HG03135 (cell line): Measurements from ENCODE around the gene AGT.
"Not testable (repeated sequence)": the region's sequence is repeated elsewhere in the genome, so short reads cannot be mapped to it uniquely, and the experiment has no call there.

Experiments
- ATAC-seq: cut with Tn5 transposase; IDR thresholded peaks from one replicate; pipeline ENCODE4 v1.9.1; 2021; ENCODE audit warnings: mild to moderate bottlenecking, moderate library complexity; ENCODE audit not compliant: unreplicated experiment

The AGT gene

DNA sequence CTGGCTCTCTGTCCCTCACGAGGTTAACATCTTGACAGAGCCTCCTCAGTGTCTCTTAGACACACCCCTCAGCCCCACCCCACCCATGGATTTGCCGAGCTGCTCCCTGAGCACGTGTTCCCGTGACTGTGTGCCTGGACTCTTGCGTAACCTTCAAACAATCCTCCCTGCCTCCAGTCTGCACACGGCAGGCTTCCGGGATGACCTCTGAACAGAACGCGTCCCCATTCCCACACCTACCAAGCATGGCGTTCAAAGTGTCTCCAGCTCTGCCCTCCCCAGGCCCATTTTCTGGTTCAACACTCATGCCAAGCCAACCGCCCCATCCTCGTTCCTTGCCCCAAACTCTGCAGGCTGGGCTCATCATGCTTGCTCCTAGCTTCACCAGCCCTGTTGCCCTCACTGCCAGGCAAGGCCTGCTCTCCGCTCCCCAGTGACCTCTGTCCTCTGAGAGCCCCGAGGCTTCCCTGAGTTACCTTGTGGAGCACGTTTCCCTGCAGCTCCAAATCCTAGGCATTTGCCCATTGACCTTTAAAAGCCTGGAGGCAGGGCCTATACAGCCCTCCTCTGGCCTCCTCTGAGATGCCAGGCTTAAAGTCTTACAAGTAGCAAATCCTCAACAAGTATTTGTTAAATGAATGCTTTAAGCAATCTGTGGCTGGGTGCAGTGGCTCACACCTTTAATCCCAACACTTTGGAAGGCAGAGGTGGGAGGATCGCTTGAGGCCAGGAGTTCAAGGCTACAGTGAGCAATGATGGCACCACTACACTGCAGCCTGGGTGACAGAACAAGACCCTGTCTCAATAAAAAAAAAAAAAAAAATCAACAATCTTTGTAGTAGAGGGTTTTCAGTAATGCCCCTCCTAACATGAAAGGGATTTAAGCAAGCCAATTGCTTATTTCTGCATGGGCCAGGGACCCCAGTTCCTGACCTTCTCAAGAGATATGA lies 5.0 kb downstream of the AGT start:
- no peak for ATAC-seq

DNA sequence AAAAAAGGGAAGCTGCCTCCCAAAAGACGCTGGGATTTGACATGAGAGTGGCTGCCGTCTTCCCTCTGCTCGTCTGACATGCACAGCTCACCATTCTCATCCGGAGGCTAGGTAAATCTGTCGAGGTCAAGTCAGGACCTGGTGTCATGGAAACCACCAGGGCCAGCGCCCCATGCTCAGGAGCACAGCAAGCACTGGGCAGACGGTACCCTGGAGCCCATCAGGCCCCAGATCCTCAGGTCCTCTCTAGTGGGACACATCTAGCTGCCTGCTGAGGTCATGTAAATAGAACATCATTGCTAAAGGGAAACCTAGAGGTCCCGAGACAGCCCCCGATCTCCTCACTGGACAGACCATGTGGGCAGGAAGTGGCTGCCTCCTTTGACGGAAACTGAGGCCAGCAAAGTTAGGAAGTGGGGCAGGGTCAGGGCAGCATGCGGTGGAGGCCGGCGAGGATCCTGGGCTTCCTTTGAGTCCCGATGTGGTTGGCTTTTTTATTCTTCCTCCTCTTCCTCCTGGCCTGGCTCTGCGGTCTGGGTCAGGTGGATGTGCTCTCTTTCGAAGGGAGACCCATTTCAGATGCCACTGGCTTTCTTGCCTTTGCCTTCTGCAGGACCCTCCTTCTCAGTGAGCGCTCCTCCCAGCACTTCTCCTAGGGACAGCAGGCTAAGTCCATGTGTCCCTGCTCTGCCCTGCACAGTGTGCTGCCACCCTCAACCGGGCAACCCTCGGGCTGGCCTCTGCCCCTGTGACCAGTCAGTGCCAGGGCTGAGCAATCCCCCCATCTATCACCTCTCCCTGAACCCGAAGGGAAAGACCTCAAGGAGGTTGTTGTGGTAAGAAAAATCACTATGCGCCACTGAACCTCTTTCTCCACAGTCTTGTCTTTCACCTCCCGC lies 5.9 kb downstream of the AGT start:
- ATAC-seq = no peak

DNA sequence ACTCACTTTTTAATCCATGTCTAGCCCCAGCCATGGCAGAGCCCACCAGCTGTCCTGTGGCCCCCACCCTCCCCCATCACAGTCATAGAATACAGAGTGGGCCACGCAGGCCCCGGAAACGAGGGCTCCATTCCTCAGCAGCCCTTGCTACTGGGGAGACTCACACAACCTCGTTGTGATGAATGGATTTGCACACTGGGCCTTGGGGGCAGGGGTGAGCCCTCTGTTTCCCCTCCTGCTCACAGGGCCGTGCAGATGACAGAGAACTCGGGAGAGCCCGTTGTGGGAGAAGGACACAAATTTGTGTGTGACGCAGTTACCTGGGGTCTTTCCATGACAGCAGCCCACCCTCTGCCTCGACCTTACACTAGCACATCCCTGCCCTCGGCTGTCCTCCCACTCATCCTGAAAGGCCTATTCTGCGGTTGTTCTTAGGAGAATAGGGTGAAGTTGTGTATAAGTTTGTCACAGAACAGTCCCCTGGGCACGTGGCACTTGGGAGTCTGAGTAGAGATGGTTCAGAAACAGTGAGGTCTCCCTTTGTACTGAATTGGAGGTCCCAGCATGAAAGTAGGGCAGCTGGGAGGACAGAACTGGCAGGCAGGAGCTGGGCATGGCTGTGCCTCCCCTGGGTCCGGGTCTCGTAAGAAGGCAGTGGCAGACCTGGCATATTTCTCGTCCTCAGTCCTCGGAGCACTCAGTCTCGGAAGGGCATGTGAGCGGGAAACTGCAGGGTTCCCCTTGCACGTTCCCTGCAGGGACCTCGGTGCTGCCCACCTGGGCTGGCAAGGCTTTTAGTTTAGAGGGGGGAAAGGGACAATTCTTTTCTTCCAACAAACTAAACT lies 6.8 kb downstream of the AGT start:
- no peak for ATAC-seq

DNA sequence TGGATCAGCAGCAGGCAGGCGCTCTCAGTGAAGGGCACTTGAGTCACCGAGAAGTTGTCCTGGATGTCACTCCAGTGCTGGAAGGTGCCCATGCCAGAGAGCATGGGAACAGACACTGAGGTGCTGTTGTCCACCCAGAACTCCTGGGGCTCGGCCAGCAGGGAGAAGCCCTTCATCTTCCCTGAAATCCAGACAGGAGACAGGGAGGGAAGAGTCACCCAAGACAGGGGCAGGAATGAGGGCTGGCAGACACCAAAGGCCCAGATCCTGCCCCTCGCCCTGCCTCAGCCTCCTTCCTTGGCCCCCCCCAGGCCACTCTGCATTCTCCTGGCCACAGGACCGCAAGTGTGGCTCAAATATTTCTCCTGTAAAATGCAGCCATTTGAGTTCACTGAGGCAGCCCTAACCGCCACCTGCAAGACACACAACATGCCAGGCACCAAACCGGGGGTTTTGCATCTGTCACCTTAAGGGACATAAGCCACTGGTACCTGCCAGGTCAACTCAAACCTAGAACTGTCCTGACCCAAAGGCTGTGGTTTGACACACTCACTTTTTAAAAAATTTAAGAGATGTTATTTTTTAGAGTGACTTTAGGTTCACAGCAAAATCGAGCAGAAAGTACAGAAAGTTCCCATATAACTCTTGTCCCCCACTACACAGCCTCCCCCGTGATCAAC lies 7.8 kb downstream of the AGT start:
- ATAC-seq = no peak

DNA sequence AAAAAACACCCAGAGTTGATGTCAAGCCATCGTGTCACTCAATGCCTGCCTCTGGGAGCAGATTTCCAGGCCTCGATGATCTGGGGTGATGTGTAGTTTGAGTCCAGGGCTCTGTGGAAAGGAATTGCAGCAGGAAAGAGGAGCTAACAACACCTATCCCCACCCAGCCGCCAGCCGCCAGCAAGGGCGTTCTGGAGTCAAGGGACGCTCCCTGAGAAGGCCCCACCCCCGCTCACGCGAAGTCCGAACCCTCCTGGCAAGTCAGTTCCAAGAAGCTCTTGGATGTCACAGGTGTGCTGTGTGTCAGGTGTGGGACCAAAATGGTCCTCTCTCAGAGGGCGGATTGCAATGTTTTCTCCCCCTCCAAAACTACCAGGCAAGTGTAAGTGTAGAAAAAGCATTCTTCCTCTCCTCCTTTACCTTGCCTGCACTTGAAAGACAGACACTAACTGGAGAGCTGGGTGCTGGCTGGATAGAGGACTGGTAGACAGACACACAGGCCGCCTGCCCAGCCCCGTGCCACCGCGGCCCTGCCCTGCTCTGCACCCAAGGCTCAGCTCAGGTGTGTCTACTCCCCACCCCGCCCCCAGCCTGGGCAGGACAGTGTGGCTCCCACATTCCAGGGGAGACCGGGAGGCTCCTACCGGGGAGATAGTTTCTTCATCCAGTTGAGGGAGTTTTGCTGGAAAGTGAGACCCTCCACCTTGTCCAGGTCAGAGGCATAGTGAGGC lies 8.5 kb downstream of the AGT start:
- ATAC-seq = no peak

DNA sequence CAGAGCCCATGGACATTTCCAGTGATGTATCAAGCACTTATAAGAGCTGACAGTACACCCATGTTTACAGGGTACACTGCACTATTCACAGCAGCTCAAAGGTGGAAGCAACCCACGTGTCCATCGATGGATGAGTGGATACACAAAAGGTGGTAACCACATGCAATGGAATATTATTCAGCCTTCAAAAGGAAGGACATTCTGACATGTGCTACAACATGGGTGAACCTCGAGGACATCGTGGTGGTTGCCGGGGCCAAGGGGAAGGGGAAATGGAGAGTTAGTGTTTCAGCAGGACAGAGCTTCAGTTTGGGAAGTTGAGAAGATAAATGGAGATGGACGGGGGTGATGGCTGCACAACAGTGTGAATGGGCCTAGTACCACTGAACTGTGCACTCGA lies 9.1 kb downstream of the AGT start:
- no peak for ATAC-seq

DNA sequence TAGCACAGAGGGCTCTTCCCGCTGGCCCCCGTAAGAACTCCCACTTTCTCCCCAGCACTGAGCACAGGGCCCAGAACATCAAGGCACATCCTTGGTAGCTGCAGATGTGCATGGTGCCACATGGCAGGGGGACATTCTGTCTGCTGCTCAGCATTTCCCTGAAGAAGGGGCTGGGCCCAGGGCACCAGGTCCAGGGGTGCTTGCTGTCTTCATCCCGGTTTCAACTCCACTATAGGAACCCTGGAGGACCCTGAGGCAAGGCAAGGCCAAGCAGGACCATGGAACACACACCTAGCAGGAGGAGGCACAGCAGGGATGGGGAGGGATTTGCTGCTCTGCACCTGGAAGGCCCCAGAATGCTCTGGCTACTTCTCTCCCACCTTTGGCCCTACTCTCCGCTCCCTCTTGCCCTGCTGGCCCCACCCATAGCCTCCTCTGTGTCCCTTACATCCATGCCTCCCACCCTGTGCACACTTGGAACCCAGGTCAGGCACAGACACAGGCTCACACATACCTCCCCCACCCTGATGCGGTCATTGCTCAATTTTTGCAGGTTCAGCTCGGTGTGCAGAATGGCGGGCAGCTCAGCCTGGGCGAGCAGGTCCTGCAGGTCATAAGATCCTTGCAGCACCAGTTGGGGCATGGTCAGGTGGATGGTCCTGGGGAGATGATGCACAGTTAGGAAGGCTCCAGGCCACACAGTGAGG lies 10.1 kb downstream of the AGT start:
- no peak for ATAC-seq

DNA sequence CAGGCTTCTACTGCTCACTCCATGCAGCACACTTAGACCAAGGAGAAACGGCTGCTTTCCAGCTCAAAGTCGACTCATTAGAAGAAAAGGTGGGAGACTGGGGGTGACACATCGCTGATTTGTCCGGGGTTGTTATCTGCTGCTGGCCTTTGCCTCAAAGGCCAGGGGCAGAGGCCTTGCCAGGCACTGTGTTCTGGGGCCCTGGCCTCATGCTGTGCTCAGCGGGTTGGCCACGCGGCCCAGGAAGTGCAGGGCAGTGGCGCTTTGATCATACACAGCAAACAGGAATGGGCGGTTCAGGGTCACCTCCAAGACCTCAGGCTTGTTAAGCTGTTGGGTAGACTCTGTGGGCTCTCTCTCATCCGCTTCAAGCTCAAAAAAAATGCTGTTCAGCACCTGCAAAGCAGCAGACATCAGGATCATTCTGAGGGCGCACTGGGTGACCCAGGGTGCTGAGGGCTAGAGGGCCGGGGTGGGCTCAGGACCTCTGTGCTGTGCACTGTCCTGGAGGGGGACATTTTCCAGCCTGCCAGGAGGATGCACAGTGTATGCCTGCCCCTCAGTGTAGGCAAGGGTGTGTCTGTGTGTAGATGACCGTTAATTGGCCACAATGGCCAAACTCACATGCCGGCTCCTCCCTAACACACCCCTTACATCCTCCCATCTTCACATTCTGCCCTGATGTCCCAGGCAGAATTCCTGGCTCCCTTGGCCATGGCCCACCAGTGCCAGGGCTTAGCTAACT lies 10.8 kb downstream of the AGT start:
- no peak for ATAC-seq

DNA sequence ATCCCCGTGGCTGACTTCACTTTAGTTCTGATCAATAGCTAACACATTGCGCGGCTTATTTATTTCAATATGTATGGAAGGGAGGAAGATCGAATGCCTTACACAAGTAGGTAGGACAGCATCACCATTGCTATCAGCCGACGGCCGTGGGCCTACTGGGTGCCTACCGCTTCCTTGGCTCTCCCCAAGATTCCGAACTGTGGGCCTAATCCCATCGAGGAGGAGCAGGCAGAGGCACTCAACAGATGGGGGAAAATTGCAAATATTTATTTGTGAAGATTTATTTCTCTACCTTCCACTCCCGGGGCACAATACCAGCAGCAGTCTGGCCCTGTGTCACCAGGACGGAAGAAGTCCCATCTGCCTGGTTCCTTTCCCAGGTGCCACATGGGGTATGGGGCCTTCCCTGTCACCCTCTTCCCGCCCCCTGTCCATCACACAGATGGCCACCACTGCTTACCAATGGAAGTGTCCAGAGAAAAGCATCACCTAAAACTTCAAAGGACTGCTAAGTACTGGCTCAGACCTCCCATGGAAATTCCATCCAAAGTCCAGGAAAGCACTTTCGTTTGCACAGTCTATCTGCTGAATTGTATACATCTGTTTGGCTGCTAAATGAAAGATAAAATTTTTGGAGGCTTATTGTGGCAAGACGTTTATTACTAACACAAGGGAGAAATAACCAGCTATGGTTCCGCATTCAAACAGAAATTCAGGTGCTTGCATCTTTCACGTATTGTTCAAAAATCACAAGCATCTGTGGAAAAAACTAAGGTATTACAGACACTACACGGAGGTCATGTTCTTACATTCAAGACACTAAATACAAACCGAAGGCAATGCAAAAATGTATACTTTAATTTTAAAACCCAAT lies 11.8 kb downstream of the AGT start:
- no peak for ATAC-seq

DNA sequence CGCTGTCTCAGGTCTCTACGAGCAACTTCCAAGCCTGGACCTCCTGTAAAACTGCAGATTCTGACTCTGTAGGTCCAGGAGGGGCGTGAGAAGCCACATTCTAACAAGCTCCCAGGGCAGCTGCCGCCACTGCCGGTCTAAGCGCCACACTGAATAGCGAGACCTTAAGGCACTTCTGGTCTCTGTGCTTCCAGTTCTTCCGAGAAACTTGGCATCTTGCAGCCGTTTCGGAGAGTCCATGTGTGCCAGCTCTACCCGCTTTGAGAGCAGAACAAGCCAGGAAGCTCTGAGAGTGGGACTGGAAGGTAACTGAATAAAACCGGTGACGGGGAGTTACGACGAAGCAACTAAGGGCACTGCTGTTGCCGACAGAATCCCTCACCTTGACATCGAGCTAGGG lies 12.5 kb downstream of the AGT start:
- ATAC-seq = no peak

DNA sequence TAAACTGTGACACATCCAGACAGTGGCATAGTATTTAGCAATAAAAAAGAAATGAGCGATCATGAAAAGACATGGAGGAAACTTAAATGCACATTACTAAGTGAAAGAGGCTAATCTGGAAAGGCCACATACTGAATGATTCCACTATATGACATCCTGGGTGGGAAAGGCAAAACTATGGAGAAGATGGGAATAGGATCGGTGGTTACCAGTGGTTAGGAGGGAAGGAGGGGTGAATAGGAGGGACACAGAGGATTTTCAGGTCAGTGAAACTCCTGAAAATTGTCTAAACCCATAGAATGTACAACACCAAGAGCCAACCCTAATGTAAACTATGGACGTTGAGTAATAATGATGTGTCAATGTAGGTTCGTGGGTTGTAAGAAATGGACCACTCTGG lies 13.8 kb downstream of the AGT start:
- no peak for ATAC-seq

DNA sequence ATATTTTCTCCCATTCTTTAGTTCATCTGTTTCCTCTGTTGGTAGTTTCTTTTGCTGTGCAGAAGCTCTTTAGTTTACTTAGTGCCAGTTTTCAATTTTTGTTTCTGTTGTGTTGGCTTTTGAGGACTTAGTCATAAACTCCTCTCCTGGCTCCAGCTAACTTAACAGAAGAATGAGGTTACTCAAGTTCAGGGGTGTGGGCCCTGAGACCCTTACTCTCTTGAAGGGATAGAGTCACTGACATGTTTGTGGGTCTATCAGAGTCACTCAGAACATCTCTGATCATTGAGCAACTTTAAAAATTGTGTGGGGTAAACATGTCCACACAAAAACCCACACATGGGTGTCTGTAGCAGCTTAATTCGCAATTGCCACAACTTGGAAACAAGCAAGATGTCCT lies 14.2 kb downstream of the AGT start:
- ATAC-seq = no peak

DNA sequence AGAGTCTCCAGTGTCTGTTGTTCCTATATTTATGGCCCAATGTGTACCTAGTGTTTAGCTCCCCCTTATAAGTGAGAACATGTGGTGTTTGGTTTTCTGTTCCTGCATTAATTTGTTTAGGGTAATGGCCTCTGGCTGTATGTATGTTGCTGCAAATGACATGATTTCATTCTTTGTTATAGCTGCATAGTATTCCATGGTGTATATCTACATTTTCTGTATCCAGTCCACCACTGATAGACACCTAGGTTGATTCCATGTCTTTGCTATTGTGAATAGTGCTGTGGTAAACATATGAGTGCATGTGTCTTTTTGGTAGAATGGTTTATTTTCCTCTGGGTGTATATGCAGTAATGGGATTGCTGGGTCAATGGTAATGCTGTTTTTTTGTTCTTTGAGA lies 15.0 kb downstream of the AGT start:
- not testable (repeated sequence) for ATAC-seq

DNA sequence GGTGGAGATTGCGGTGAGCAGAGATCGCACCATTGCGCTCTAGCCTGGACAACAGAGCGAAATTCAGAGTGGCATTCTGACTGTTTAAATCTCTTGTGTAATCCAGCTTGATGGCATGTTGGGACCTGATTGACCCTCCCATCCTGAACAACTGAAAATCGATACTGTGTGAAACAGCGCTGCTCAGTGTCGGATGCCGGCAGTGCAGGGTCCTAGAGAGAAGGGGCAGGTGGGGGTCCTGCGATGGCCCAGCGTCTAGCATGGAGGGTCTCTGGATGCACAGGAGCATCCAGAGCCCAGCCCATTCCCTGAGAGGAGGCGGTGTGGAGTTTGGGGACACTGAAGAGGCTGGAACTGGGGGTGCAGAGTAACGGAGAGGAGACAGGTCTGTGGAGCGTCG lies 15.8 kb downstream of the AGT start:
- ATAC-seq = no peak

DNA sequence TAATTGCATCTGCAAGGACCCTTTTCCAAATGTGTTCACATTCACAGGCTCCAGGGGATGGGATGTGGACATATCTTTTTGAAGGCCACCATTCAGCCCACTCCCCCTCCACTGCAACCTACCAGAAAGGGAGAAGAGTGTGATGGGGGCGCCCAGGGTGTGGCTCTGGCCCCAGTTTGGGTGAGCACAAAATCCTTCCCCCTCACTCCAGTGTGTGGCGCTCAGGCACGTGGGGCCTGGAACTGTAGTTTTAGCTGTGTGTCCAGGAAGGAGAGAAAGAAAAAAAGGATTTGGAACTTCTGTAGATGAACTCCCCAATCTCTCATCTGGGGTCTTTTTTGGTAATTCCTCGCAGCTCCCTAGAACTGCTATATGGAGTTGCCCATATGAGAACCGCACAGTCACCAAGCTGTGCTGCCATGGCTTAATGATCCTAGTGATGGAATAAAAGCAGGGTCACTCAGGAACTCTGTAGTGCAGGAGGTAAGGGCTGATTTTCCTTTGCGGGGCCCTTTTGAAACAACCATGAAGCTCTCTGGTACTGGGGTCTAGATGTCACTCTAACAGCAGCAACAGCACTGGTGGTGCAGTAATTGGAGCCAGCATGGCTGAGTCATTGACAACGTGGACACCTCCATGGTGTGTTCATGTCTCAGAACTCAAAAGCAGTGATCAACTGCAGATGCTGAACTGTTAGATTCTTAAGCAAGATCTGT lies 17.0 kb downstream of the AGT start:
- no peak for ATAC-seq

DNA sequence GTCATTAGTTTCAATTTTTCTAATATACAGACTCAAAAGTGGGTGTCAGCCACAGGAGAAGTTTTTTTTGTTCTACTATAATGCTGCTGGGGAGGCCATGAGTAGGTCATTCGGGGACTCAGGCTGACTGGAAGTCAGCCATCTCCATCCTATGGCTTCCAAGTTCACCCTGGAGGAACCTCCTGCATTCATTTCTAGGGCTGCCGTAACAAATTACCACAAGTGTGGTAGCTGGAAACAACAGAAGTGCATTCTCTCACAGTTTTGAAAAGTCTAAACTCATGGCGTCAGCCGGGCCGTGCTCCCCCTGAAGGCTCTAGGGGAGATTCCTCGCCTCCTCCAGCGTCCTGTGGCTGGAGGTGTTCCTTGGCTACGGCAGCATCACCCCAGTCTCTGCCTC lies 17.7 kb downstream of the AGT start:
- no peak for ATAC-seq

DNA sequence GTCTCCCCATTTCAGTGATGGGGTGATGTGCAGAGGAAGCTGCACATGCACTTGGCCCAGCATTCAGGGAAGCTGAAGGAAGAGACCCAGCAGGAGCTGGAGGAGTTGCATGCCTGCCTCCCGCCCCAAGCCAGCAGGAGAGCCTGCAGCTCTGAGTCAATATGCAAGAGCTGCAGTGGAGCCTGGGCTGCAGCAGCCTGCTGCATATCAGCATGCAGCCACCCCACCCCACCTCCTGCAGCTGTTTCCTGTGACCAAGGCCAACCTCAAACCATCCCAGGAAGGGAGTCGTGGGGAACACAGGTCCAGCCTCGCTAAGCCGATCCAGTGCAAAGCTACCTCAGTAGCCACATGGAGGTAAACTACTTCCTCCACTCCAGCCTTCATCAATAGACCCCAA lies 18.9 kb downstream of the AGT start:
- ATAC-seq = no peak
